Right lobe of liver (tissue), 4 donors: ENCODE data around the gene BLTP2.

ENCODE experiments used
- CTCF ChIP-seq, 4 donors: fragments of 200-600 bp in 3 of 4; fragments of 450-650 bp in 1 of 4; IDR thresholded peaks; one replicate each; pipeline versions ENCODE4 v1.5.1 to v1.8.0; 2016 to 2022; ENCODE audit warnings: antibody characterized with exemption in 4 of 4, mild to moderate bottlenecking in 2 of 4
- POLR2A ChIP-seq: fragments of 450-650 bp; IDR thresholded peaks from one replicate; pipeline ENCODE4 v1.6.1; 2017; ENCODE audit warnings: antibody characterized with exemption, mild to moderate bottlenecking
- donor health status: DM: no; HTN: no; CAD: no.
- donor health status: DM: no; HTN: no; CAD: no.
- donor health status: DM: no; HTN: yes; CAD: no.

- TF ChIP-seq CTCF (IDR thresholded peaks at IDR 0.05) (no peak), POLR2A (no peak)
Measured at GRCh38 chr17:28615260-28615940, 29.6 kb downstream of the BLTP2 start.
